GM19023 (cell line): Measurements from ENCODE around the gene B9D1.

ENCODE experiments used
- ATAC-seq: cut with Tn5 transposase; IDR thresholded peaks from one replicate; pipeline ENCODE4 v1.9.1; 2021; ENCODE audit warnings: mild to moderate bottlenecking, moderate library complexity; ENCODE audit not compliant: unreplicated experiment

Gene B9D1

DNA sequence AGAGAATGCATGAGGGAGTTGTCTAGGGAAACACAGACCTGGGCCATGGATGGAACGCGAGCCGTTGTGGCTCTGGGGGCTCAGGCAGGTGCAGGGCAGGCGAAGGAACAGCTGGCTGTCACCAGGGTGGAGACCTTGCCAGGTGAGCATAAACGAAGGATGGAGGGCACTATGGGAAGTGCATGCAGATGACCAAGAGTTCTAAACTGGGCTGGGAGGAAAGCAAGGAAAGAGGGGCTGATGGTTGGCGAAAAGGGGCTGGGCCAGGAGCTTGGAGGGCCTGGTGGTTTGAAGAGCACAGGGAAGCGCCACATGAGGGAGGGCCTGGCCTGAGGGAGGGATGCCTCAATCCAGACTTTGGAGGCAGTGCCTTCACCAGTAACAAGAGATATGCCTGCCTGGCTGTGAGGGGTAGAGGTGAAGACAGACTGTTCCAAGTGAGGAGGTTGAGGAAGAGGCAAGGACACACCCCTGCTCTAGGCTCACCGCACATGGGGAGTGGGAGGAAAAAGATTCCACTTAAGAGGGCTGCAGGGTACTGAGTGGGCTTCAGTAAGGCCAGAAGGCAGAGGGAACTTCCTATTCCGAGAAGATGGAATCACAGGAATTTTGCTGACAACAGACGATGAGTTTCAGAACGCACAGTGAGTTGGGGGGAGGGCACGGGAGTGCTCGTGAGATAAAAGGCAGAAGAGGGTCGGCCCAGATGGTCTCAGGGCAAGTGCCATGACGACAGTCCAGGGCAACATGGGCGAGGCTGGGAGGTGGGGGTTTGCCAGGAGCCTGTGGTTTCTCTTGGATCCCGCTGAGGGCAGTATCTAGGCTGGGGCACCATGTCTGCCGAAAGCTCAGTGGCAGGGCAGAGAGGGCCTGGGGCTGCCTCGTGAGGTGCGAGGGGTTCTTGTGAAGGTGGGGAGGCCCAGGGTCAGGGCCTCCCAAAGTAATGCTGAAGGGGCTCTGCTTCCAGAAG is 20.6 kb downstream of the B9D1 start:
- ATAC-seq = no peak

DNA sequence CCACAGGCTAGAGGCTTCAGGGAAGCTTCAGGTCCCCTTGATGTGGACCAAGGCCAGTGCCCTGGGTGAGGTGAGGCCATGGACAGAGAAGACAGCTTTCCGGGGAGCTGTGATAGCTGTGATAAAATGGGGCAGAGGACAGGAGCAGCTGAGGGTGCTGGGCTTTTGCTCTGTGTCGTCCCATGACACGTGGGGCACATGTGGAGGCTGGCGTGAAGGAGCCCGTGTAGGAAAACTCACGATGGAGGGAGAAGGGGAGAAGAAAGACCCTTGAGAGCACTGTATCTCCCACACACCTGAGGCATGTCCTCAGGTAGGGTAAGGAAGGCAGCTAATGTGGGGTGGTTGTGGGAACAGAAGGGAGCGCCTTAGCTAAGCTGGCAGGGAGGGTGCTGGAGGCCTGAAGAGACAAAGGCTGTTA is 21.3 kb downstream of the B9D1 start:
- ATAC-seq = no peak

DNA sequence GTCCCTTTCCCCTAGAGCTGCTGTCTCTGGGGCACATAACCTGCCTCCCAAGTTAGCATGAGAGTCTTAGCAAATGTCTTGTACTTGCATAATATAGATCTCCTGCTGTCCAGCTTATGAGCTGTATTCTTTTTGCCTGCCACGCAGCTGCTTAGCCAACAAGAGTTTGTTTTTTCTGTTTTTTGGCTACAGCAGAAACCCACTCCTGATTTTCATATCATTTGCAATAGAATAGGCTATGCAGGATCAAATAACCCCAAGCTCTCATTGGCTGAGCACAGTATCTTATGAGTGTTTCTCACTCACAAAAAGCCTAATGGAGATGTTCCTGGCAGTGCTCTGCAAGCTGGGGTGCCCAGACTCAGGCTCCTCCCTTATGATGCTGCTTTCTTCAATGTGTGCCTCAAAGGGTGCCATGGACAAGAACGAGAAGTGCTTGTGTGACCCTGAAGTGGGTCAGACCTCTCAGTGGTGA is 23.1 kb downstream of the B9D1 start:
- ATAC-seq = no peak

DNA sequence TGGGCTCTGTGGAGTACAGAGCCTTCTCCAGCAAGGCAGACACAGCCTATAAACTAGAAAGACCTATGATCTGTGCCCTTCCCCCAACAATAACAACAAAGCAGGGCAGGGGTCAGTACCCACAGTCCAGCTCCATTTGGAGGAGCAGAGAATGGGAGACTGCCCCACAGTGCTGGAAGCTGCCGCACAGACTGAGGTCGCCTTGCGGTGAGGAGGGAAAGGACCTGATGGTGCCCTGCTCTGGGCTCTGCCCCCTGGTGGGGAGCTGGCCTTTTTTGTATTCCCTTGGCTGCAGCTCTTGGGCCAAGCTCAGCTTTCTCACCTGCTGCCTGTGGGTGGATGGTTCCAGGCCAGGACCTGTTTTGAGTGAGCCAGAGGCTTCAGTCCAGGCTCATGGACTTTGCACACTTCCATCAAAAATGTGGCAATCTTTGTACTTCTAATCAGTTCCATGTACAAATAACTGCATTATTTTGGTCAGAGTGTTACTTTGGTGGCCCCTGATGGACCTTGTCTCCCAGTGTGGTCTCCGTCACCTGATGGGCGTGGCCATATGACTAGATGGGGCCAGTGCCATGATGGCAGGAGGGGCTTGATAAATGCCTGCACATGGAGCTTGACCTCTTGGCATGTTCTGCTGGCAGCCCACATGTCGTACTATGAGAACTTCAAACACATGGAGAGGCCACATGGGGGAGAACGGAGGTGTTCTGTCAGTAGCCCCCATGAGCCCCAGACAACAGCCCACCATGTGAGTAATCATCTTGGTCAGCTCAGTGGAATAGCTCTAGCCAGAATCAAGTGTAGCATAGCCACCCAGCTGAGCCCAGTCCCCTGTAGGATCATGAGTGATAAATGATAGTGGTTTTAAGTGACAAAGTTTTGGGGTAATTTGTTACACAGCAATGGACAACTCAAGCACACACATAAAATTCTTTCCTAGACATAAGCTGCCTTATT is 24.2 kb downstream of the B9D1 start:
- ATAC-seq = peak; percentile 74

GRCh38 chr17:19337712-19338023 is 24.9 kb downstream of the B9D1 start:
- ATAC-seq = no peak

DNA sequence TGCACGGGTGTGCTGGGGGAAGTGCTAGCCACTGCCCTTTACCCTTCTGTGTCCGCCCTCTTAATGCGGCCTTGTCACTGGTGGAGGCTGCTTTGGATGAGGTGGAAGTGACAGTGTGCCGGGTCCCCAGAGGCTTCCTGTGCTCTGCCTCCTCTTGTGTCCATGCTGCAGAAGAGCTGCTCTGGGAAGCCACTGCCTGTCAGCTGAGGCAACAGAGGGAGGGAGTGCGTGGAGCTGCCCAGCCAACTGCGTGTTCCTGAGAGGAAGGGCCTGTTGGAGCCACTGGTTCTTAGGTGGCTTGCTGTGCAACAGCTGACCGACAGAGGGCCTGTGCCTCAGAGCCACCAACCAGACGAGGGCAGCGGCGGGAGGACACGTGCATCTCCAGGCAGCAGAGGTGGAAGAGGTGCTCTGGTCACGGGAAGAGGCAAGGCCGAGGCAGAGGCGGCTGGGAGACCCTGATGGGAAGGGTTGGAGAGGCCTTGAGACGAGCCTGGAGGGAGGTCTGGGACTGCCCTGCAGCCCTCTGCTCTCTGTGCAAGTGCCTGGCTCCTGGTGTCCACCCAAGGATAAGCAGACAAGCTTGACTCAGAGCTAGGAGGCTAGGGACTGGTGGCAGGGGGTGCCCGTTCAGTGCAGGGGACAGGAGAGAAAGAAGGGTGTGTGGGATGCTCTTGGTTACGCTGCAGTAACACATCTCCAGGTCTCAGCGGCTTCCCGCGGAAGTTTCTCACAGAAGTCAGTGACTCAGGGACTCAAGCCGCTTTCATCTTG is 25.4 kb downstream of the B9D1 start:
- no peak for ATAC-seq

DNA sequence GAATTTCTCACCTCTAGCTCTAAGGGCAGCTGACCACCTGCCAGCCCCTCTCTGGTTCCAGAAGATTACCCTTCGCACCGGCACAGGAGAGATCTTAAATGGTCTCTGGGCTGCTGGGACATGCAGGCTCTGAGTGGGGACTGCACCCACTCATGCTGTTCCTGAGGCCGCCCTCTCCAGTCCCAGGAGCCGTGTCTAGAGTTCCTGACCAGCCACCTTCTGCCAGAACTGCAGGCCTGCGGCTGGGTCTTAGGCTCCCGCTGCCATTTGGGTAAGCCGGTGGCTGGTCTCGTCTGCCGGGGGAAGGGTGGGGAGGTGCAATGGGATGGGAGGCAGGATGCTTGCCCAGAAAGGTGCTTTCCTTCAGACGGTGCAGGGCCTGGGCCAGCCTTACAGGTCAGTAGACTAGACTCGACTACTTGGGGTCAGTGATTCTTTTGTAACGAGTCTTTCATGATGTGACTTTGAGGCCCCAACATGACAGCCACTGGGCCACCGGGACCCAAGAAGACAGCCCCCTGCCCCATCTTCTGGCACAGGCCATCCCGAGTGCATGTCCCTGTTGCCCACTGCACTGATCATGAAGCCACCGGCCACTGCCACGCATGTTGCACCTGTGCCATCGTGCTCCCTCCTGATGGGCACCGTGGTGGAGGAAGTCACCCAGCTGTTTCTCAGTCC is 26.4 kb downstream of the B9D1 start:
- no peak for ATAC-seq

DNA sequence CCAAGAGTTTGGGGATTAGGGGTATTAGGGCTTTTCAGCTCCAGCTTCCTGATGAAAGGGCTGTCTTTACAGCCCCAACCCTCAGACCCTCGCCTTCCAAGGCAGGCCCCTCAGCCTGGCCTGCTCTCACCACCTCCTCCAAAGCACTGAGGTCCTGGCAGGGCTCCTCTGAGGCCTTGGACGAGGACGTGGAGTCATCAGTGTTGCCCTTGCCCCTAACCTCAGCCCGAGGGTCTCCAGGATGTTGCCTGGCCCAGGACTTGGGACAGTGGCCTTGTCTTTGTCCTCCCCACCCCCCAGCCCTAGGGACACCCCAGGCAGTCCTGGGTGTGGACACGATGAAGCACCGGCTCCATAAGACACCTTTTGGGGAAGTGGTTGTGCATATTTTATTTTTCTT is 28.2 kb downstream of the B9D1 start:
- ATAC-seq = no peak

DNA sequence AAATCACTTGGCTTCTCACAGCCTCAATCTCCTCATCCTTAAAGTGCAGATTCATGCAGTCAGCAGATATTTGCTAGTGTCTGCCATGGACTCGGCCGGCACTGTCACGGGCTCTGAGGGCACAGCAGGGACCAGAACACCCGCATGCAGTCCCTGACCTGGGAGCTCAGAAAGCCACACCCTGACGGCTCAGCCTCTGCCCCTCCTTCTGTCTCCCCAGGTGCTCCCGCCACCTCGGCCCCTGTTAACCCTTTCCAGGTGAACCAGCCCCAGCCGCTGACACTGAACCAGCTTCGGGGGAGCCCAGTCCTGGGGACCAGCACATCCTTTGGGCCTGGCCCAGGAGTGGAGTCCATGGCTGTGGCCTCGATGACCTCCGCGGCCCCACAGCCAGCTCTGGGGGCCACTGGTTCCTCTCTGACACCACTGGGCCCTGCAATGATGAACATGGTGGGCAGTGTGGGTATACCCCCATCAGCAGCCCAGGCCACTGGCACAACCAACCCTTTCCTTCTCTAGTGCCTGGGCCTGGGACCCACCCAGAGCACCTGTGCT is 28.7 kb downstream of the B9D1 start:
- no peak for ATAC-seq

GRCh38 chr17:19333132-19333440 is 29.4 kb downstream of the B9D1 start:
- no peak for ATAC-seq

- no peak for ATAC-seq
These were observed 30.0 kb downstream of the B9D1 start for GRCh38 chr17:19332371-19333131.

DNA sequence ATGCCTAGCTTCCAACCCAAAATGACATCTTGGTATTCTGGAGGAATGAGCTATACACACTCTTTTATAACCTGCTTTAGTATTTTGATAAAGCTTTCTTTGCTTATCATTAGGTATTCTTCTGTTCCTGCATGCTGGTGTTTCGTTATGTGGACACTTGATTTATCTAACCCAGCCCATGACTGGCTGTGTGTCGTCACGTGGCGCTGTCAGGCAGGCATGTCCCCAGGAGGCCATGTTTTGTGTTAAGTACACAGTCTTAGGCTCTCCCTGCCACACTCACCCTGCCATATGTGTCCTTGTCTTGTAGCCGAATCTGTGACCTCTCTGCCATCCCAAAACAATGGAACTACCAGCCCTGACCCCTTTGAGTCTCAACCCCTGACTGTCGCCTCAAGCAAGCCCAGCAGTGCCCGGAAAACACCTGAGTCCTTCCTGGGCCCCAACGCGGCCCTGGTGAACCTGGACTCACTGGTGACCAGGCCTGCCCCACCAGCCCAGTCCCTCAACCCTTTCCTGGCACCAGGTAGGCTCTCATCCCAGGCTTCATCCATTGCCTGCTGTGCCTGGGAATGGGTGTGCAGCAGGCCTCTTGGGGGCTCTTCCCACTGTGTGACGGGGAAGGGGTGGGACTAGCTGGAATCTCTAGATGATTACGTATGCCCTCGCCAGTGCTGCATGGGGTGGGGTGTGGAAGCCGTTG is 30.8 kb downstream of the B9D1 start:
- ATAC-seq = no peak

DNA sequence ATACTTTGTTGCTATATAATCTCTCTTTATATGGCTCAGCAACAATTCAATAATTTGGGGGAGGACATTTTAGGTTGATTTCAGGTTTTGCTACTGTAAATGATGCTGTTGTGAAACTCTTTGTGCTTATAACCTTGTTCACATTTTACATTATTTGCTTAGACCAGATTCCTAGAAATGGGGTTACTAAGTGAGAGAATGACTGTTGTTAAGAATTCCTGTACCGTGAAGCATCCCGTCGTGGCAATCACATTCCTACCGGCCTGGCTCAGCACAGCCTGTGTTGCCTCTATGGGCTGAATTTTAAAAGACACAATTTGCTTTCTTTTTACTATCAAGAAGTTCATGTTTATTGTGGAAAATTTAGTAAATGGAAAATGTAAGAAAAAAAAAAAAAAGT is 31.4 kb downstream of the B9D1 start:
- no peak for ATAC-seq

- no peak for ATAC-seq
These were observed 32.3 kb downstream of the B9D1 start for GRCh38 chr17:19330271-19330670.

GRCh38 chr17:19329839-19330238 is 32.7 kb downstream of the B9D1 start:
- no peak for ATAC-seq

DNA sequence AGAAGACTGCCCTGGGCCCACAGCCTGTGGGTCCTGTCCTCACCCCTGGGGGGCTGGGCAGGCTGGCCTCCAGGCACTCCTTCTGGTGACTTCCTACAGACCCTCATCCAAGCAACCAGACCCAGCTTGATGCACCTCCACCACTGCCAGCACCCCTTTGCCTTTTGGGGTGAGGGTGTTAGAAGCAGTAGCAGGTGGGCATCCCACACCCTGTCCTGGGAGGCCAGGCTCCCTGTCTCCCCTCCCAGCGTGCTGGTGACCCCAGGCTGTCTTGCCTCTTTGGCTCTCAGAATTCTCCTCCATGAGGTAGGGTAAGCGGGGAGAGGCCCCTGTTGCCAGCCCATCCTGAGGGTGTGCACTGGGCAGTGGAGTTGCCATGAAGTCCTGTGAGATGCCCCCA is 33.4 kb downstream of the B9D1 start:
- ATAC-seq = no peak

DNA sequence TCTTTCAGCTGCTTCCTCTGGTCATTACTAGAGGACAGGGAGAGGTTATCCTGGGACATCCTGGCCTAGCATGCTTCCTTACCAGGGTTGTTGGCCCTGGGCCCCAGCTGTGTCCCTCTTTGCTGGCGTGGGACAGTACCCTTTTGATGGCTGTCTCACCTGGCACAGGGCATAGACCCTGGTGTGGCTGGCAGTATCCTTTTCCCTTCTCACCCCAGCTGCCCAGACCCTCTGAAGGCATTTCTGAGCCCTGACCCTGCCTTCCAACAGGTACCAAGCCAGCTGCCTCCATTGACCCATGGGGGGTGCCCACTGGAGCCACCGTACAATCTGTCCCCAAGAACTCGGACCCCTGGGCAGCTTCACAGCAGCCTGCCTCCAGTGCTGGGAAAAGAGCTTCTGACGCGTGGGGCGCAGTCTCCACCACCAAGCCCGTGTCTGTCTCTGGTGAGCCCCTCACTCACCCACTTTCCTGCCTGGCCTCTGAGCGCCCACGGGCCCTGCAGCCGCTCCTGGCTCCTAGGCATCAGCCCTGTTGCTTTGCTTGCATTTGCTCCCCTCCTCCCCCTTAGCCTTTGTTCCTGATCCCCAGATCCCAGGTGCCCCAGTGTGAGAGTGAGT is 34.0 kb downstream of the B9D1 start:
- no peak for ATAC-seq

- no peak for ATAC-seq
These were observed 35.3 kb downstream of the B9D1 start for GRCh38 chr17:19327031-19327783.
